Activated CD4-positive, alpha-beta T cell treated with anti-CD3 and anti-CD28 coated beads, Interleukin-2, Interleukin-4, amounts not matched to agents 100 ng/mL and 50 ng/mL, durations not matched to agents 16 hours and 8 hours (primary cell): ENCODE results near the gene BCL6.

Experiments used
- DNase-seq: peaks from one replicate; pipeline ENCODE4 v3.0.0-alpha.2; 2020; ENCODE audit warnings: low spot score

BCL6 gene

GRCh38 chr3:187673012-187673411, 72.3 kb downstream of the BCL6 start:
- DNase-seq: no peak
